ENCODE measurements around the gene SPIRE1. TPM values are rescaled to one million over a fixed set of nuclear protein-coding genes. Genes with fewer than 3 reads are reported as not detected.
A peak's percentile ranks its signal among the peaks of the same experiment; 100 is the strongest.

Gene SPIRE1
- total and polyA plus RNA-seq, 2 of the 4 experiments (the other 2 are of a cell fraction): 11.6 to 31.4 TPM

DNA sequence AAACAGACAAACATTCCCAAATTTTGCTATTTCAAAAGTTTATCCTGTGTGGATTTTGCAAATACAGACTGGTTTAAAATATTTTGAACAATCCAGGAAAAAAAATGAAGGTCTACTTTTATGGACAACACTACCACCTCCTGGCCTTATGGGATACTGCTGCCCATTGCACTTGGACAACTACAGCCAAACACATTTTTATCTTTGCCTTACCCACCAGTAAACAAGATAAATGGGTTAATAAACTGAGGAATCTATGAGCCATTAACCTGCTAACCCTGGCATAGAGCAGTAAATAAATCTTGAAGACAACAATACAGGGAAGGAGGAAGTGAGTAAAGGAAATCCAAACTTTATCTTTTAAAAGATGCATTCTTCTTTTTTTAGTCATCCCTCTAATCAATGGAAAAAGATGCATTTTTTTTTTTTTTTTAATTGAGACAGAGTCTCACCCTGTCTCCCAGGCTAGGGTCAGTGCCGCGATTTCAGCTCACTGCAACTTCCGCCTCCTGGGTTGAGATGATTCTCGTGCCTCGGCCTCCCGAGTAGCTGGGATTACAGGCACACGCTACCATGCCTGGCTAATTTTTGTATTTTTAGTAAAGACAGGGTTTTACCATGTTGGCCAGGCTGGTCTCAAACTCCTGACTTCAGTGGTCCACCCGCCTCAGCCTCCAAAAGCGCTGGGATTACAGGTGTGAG, 2.1 kb upstream of the SPIRE1 start:
- H3K27ac ChIP-seq (ENCODE audit: insufficient read depth, low read length): no peak overlapping the region
- H2BK5ac ChIP-seq (ENCODE audit: low read depth, low read length, poor library complexity, severe bottlenecking): no peak overlapping the region
- H4K91ac ChIP-seq (ENCODE audit: insufficient read depth, low read depth, low read length): no peak overlapping the region
- dilution Hi-C loops (cut with HindIII; ENCODE audit: low sequenced_read_pairs, unreplicated experiment) (no loop called here), in situ Hi-C loops (cut with MboI; ENCODE audit: low sequenced_read_pairs) (no loop called here), intact Hi-C loops (cut with micrococcal nuclease) (loop anchor here (1.0 to 5.0 kb wide), 4 partner anchors 120 to 283 kb away; partner anchors contain the start of genes AFG3L2 and PRELID3A)
- no peak overlapping the region for H3K23ac ChIP-seq (ENCODE audit: low read depth, low read length)
- H4K20me1 ChIP-seq (ENCODE audit: insufficient read depth, low read length): peaks cover under 1% of the 10 kb centered on the region; the same call in 1 of the 2 replicates
- no peaks in the 10 kb centered on the region; the same call in 1 of the 2 replicates for H3K9me1 ChIP-seq (ENCODE audit: insufficient read depth, low read length)
- no peaks in the 10 kb centered on the region for H3K9me3 ChIP-seq (ENCODE audit: control insufficient read depth, insufficient read depth, low read length)
- no peak overlapping the region for H4K8ac ChIP-seq (ENCODE audit: low read depth in 2 of 2, low read length in 2 of 2)
- no peak overlapping the region for H2AK9ac ChIP-seq (replicated peaks; ENCODE audit: low read depth, low read length, poor library complexity)
- no TSS peak for BruUV-seq (replicated peaks)
- no peaks in the 10 kb centered on the region for H3K36me3 ChIP-seq (ENCODE audit: control insufficient read depth, insufficient read depth, low read length)
- H2AK5ac ChIP-seq (ENCODE audit: low read depth, low read length): no peak overlapping the region
- H3K18ac ChIP-seq (ENCODE audit: low read depth, low read length): no peak overlapping the region
- no peak overlapping the region for H2BK15ac ChIP-seq (ENCODE audit: low read depth, low read length)
- ATAC-seq (ENCODE audit: low read depth) (peak; percentile 18; the same call in 1 of the 2 replicates), DNase-seq (peak; percentile 70)
- no peak overlapping the region for H3K4me2 ChIP-seq (ENCODE audit: low read depth, low read length)
- no peak overlapping the region for H3K56ac ChIP-seq (ENCODE audit: extremely low read depth, insufficient read depth, low read length)
- H2BK20ac ChIP-seq (ENCODE audit: low read depth, low read length): no peak overlapping the region
- no peaks in the 10 kb centered on the region for H3K4me1 ChIP-seq (ENCODE audit: control insufficient read depth, insufficient read depth, low read length)
- H2BK120ac ChIP-seq (ENCODE audit: low read depth, low read length): no peak overlapping the region
- ChIA-PET CTCF (interaction anchor here (0.6 kb wide), 1 partner anchor 268 kb away, joined by 8 read pairs; no protein-coding TSS in a partner anchor), POLR2A (ENCODE audit: unreplicated experiment) (interaction anchor here (0.6 kb wide), 1 partner anchor 116 kb away, joined by 11 read pairs; no protein-coding TSS in a partner anchor)
- no peaks in the 10 kb centered on the region for H3K27me3 ChIP-seq (ENCODE audit: control insufficient read depth, insufficient read depth, low read length)
- no peak overlapping the region for H4K5ac ChIP-seq (ENCODE audit: low read depth, low read length)
- no peak overlapping the region for H3K14ac ChIP-seq (replicated peaks; ENCODE audit: low read depth, low read length)
- H3K79me1 ChIP-seq (ENCODE audit: low read depth in 1 of 2, low read length in 2 of 2): peaks cover 0 to 13% of the 10 kb centered on the region in 2 experiments; a peak in 2 of 4 replicates
- H3K4me3 ChIP-seq (ENCODE audit: insufficient read depth, low read depth, low read length): no peak overlapping the region
- no peak overlapping the region for H3K4ac ChIP-seq (ENCODE audit: low read depth, low read length)
- TF ChIP-seq CHD1 (IDR thresholded peaks at IDR 0.05; ENCODE audit: low read depth, low read length) (no peak; the same call in 1 of the 2 replicates), SMC3 (IDR thresholded peaks at IDR 0.05; ENCODE audit: low read depth, low read length) (peak; percentile 96), RAD21 (IDR thresholded peaks at IDR 0.05; ENCODE audit: low read length) (peak; percentile 89), BHLHE40 (IDR thresholded peaks at IDR 0.05; ENCODE audit: low read depth, low read length) (no peak)
- TF ChIP-seq, protein P1, sequence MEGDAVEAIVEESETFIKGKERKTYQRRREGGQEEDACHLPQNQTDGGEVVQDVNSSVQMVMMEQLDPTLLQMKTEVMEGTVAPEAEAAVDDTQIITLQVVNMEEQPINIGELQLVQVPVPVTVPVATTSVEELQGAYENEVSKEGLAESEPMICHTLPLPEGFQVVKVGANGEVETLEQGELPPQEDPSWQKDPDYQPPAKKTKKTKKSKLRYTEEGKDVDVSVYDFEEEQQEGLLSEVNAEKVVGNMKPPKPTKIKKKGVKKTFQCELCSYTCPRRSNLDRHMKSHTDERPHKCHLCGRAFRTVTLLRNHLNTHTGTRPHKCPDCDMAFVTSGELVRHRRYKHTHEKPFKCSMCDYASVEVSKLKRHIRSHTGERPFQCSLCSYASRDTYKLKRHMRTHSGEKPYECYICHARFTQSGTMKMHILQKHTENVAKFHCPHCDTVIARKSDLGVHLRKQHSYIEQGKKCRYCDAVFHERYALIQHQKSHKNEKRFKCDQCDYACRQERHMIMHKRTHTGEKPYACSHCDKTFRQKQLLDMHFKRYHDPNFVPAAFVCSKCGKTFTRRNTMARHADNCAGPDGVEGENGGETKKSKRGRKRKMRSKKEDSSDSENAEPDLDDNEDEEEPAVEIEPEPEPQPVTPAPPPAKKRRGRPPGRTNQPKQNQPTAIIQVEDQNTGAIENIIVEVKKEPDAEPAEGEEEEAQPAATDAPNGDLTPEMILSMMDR (conservative IDR thresholded peaks at IDR 0.05; ENCODE audit: low read depth, low read length): peak; percentile 93
- no peak overlapping the region for H2AFZ ChIP-seq (replicated peaks; ENCODE audit: low read length, poor library complexity)
- no peak overlapping the region for H3K9ac ChIP-seq (ENCODE audit: low read depth, low read length)
- WGBS, 2 experiments (ENCODE audit: extremely low coverage in 2 of 2, insufficient read length in 1 of 2): no CpG with 5 or more reads among the region's 9 CpGs

All from IMR-90 (cell line).